SK-N-MC (cell line): ENCODE data around the gene TGM1.

Experiments used
- DNase-seq: peaks from one replicate; pipeline ENCODE4 v3.0.0-alpha.2; 2011; ENCODE audit warnings: low read depth, low spot score
- H3K27ac ChIP-seq: fragments of 200-600 bp; sonication (generic); 2 replicates; pipeline ENCODE4 v1.5.1; 2016; ENCODE audit warnings: mixed run types
- H3K36me3 ChIP-seq: fragments of 200-600 bp; sonication (generic); 2 replicates; pipeline ENCODE4 v1.6.1; 2017; ENCODE audit warnings: antibody characterized with exemption, low read length, mixed read lengths; ENCODE audit not compliant: insufficient read depth
- H3K4me3 ChIP-seq: fragments of 200-600 bp; sonication (generic); 2 replicates; pipeline ENCODE4 v1.5.1; 2016
- H3K9ac ChIP-seq: fragments of 200-600 bp; sonication (generic); 2 replicates; pipeline ENCODE4 v1.8.0; 2017; ENCODE audit warnings: mixed run types, mixed read lengths; ENCODE audit not compliant: insufficient read length
- H3K9me3 ChIP-seq: fragments of 200-600 bp; sonication (generic); 2 replicates; pipeline ENCODE4 v1.6.1; 2017; ENCODE audit warnings: low read depth, mild to moderate bottlenecking, antibody characterized with exemption, low read length, moderate library complexity, mixed read lengths
- EZH2 ChIP-seq: fragments of 200-600 bp; sonication (generic); IDR thresholded peaks from one replicate; pipeline ENCODE4 v1.6.1; 2017; ENCODE audit warnings: antibody characterized with exemption
- FOXP2 ChIP-seq: optimal IDR thresholded peaks from 2 replicates; pipeline ENCODE3; 2011; ENCODE audit warnings: mild to moderate bottlenecking, moderate library complexity; ENCODE audit not compliant: insufficient read depth; ENCODE audit errors: extremely low read length, control extremely low read depth
- POLR2AphosphoS5 ChIP-seq: IDR thresholded peaks from 2 replicates; pipeline ENCODE4 v1.6.1; 2012; ENCODE audit warnings: mild to moderate bottlenecking, low read depth, low read length, borderline replicate concordance

The TGM1 gene

DNA sequence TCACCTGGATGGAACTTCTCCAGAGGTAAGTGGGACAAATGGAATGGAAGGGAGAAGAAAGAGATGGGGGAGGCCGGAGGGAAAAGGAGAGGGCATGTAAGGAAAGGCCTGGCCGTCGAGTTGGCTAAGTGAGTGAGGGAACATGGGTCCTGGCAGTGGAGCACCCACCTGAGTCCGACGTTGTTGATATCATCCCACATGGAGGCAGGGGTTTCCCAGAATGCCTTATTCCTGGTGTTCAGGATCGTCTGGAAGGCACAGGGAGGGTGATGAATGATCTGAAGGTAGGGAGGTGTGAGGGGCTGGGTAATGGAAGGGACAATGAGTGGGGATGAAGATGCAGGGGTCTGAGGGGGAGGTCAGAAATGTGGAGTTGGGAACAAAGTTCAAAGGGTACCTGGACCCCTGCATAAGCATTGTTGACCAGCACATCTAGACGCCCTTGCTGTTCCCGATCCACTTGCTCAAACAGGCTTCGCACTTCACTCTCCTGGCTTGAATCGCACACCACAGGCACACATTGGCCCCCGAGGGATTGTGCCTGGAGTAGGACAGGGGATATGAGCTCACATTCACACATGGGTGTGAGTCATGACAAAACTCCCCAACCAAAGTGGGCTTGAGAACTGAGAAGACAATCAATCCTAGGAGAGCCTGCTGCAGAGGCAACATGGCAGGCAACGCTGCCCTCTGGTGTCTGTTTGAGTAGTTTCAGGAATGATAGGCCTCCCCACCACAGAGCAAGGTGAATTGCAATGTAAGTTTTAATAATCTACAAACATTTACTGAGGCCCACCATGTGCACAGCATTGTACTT is 33.6 kb upstream of the TGM1 start:
- peak; percentile 35 for DNase-seq
- Histone ChIP-seq H3K27ac (no peak overlapping the region), H3K4me3 (no peak overlapping the region), H3K36me3 (peaks cover 2% of the 10 kb centered on the region; the same call in 1 of the 2 replicates), H3K9me3 (no peaks in the 10 kb centered on the region), H3K9ac (peak overlapping the region; percentile 37)
- TF ChIP-seq POLR2AphosphoS5 (no peak), FOXP2 (no peak), EZH2 (no peak)

DNA sequence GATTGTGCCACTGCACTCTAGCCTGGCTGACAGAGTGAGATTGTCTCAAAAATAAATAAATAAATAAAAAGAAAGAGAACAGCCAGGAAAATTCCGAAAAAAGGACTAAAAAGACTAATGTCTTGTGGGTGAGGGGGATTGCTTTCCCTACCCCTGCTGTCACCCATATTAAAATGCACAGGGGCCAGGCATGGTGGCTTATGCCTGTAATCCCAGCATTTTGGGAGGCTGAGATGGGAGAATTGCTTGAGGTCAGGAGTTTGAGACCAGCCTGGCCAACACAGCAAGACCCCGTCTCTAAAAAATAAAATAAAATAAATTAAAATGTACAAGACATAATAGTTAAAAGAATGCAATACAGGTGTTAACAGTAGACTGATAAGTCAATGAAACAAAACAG is 30.5 kb upstream of the TGM1 start:
- Histone ChIP-seq H3K36me3 (no peaks in the 10 kb centered on the region; the same call in 1 of the 2 replicates), H3K9me3 (no peaks in the 10 kb centered on the region), H3K9ac (no peak overlapping the region), H3K27ac (no peak overlapping the region), H3K4me3 (no peak overlapping the region)
- TF ChIP-seq EZH2 (no peak), POLR2AphosphoS5 (no peak)
- DNase-seq: no peak

DNA sequence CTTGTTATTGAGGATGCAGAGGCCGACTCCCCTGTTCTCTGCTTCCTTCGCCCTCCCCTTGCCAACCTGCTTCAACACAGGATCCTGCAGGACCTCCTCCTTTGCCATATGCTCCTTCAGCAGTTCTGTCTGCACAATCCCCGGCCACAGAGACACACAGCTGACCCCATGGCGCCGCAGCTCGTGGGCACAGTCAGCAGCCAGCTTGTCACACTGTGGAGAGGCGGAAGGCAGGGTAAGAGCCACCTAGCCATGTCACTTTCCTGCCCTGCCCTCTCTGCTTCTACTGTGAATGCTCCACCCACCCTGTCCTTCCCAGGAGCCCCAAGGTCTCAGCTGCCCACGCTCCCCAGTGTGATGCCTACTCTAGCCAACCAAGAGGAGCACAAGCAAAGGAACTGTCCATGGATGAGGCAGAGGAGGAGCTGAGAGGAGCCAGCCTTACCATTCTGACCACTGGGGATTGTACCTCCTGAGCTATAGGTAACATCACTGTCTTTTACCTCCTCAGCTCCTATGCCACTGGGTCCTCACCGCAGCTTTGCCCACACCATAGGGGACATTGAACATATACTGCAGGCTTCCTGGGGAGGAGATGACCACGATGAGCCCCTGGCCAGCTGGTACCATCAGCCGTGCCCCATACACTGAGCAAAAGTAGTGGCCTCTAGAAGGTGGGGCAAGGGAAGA is 29.3 kb upstream of the TGM1 start:
- Histone ChIP-seq H3K9me3 (no peaks in the 10 kb centered on the region), H3K9ac (no peak overlapping the region), H3K27ac (no peak overlapping the region), H3K36me3 (no peaks in the 10 kb centered on the region; the same call in 1 of the 2 replicates), H3K4me3 (no peak overlapping the region)
- no peak for TF ChIP-seq EZH2
- no peak for TF ChIP-seq FOXP2
- TF ChIP-seq POLR2AphosphoS5: no peak
- DNase-seq: no peak

DNA sequence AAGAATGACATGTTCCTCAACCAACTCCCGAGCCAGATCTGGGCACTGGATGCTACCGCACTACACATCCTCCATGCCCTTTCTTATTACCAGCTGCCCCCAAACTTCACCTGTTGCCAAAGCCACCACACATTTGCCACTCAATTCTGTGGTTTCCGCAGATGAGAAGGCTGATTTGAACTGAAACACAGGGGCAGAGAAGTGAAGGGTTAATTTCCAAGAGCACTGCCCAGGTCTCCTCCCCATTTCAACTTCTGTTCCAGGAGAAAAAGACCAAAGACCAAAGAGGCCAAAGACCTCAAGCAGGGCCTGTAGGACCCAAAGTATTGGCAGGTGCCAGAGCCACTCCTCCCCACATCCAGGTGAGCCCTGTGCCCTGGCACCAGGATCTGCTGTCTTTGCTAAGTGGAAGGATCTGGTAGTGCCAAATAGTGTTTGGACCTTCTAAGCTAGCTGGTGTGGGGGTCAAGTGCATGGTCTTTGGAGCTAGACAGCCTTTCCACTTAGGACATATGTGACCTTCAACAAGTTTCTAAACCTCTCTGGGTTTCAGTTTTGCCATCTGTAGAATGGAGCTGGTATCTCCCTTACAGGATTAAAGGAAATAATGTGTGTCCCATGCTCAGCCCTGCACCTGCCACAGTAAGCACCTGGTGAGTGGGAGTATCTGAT is 28.6 kb upstream of the TGM1 start:
- DNase-seq: no peak
- H3K9ac ChIP-seq: no peak overlapping the region
- H3K36me3 ChIP-seq: no peaks in the 10 kb centered on the region; the same call in 1 of the 2 replicates
- TF ChIP-seq FOXP2 (no peak), EZH2 (no peak), POLR2AphosphoS5 (no peak)
- H3K9me3 ChIP-seq: no peaks in the 10 kb centered on the region
- no peak overlapping the region for H3K4me3 ChIP-seq
- no peak overlapping the region for H3K27ac ChIP-seq

DNA sequence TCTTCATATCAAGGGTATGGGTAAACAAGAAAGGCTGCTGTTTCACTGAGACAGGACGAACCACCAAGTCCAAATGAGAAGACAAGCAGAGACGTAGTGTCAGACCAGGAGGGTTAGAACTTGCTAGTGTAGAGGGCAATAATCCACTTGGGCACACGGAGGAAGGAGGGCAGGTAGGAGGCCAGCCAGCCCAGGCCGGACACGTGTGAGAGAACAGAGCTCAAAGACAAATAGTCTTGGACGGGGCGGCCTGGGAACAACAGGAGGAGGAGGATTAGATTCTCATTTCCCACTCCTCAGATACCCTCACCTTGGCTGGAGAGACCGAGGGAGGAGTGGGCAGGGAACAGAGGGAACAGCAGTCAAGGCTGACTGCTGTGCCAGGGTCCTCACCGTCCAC is 27.8 kb upstream of the TGM1 start:
- H3K9me3 ChIP-seq: no peaks in the 10 kb centered on the region
- H3K36me3 ChIP-seq: no peaks in the 10 kb centered on the region; the same call in 1 of the 2 replicates
- H3K27ac ChIP-seq: no peak overlapping the region

DNA sequence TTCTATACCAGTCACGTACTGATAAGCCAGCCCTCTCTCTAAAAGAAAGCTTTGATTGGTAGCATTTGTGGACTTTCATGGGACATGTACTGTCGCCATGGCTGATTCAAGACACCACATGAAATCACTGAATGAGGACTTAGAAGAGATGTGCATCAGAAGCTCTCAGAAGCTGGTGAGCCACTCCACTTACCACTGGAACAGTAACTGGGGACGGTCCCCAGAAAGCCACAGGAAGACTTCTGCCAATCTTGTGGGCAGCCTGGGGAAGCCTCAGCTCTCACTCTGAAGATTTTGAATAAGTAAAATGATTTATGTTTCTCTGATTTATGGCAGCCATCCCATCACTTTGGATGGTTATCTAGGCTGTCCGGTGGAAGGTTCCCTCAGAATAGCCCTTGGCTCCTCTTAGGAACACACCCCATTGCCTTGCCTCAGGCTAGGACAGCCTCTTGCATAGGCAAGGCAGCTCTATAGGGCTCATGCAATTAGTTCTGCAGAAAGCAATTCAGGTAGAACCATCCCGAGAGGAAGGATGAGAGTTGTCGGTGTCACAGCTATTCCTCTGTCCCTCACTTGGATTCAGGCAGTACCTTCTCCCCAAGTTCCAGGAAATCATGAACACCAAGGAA is 26.8 kb upstream of the TGM1 start:
- Histone ChIP-seq H3K4me3 (no peak overlapping the region), H3K36me3 (no peaks in the 10 kb centered on the region), H3K27ac (no peak overlapping the region), H3K9ac (no peak overlapping the region), H3K9me3 (no peaks in the 10 kb centered on the region)
- no peak for DNase-seq
- TF ChIP-seq POLR2AphosphoS5: no peak
- no peak for TF ChIP-seq EZH2
- TF ChIP-seq FOXP2: no peak

More for the DNA sequence above, 27.8 kb upstream of the TGM1 start:
- Histone ChIP-seq H3K4me3 (no peak overlapping the region), H3K9ac (no peak overlapping the region)
- DNase-seq: no peak
- TF ChIP-seq POLR2AphosphoS5 (no peak), EZH2 (no peak), FOXP2 (no peak)

DNA sequence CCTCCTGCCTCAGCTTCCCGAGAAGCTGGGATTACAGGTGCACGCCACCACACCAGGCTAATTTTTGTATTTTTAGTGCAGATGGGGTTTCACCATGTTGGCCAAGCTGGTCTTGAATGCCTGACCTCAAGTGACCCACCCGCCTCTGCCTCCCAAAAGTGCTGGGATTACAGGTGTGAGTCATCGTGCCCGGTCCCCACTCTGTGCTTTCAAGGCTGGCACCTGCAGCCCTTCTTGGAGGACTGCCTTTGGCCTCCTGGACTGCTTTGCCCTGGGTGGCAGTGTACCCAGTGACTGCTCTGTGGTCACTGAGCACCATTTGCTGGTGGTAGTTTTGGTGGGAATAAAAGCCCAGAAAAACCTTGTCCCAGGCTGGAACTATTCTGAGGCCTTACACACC is 24.0 kb upstream of the TGM1 start:
- TF ChIP-seq FOXP2 (no peak), POLR2AphosphoS5 (no peak)
- H3K36me3 ChIP-seq: no peaks in the 10 kb centered on the region
- no peaks in the 10 kb centered on the region for H3K9me3 ChIP-seq
- no peak overlapping the region for H3K9ac ChIP-seq
- H3K4me3 ChIP-seq: no peak overlapping the region
- DNase-seq: no peak
- no peak overlapping the region for H3K27ac ChIP-seq

DNA sequence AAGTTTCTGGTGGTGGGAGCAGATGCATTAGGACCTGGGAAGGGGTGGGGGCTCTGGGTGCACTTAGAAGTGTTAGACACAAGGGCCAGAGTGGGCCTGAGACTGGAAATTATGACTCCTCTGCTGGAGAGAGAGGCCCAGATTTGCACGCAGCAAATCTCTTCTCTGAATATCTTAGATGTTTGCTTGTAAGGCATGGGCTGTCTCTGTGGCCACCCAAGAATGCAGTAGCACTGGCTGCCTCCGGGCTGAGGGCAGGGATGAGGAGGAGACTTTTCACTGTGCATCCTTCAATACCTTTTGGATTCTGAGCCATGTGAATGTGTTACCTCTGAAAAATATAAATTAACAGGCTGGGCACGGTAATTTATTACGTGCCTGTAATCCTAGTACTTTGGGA is 22.4 kb upstream of the TGM1 start:
- no peak for DNase-seq
- Histone ChIP-seq H3K9ac (no peak overlapping the region), H3K27ac (no peak overlapping the region)

More for the DNA sequence above, 22.4 kb upstream of the TGM1 start:
- Histone ChIP-seq H3K9me3 (no peaks in the 10 kb centered on the region), H3K4me3 (no peak overlapping the region), H3K36me3 (no peaks in the 10 kb centered on the region)
- TF ChIP-seq POLR2AphosphoS5: no peak
- TF ChIP-seq EZH2: no peak
- no peak for TF ChIP-seq FOXP2
